Pancreas (tissue), 10 donors: ENCODE measurements around the gene IGLL5. TPM values are rescaled to one million over a fixed set of nuclear protein-coding genes. Genes with fewer than 3 reads are reported as not detected.
"Not testable (repeated sequence)": the region's sequence is repeated elsewhere in the genome, so short reads cannot be mapped to it uniquely, and the experiment has no call there.

ENCODE experiments used
- ATAC-seq, 4 donors: fragments of 200-7000 bp; cut with Tn5 transposase; one replicate each; pipeline versions ENCODE4 v1.8.0 to v1.9.1; 2020; ENCODE audit warnings: mild to moderate bottlenecking in 4 of 4, moderate library complexity in 4 of 4
- DNase-seq, 6 donors: peaks; one replicate each; pipeline ENCODE4 v3.0.0-alpha.2; 2020
- FAIRE-seq: peaks from 2 replicates; lab custom pipeline; 2012; peaks lifted over from hg19 to GRCh38; lab: Jason Lieb, UNC
- H3K27ac ChIP-seq, 4 donors: fragments of 200-600 bp; sonication (generic); 1 replicate in 3 of 4; 2 replicates in 1 of 4; pipeline versions ENCODE4 v1.5.0 to v1.8.0; 2020
- H3K27me3 ChIP-seq, 4 donors: fragments of 200-600 bp; one replicate each; pipeline ENCODE4 v1.8.0; 2021
- H3K36me3 ChIP-seq, 3 donors: fragments of 200-600 bp; sonication (generic) in 1 of 3; one replicate each; pipeline versions ENCODE4 v1.5.0 to v1.8.0; 2020 to 2021
- H3K4me1 ChIP-seq, 3 donors: fragments of 200-600 bp; one replicate each; pipeline ENCODE4 v1.8.0; 2021
- H3K4me3 ChIP-seq, 4 donors: fragments of 200-600 bp; sonication (generic) in 2 of 4; one replicate each; pipeline versions ENCODE4 v1.5.0 to v1.8.0; 2020 to 2021
- H3K9me3 ChIP-seq, 4 donors: fragments of 200-600 bp; one replicate each; pipeline ENCODE4 v1.8.0; 2021
- CTCF ChIP-seq, 4 donors: fragments of 200-600 bp; sonication (generic) in 3 of 4; IDR thresholded peaks; one replicate each; pipeline versions ENCODE4 v1.5.0 to v1.8.0; 2021; ENCODE audit warnings: antibody characterized with exemption in 4 of 4
- WGBS, 2 donors: extraction: QIAGEN DNeasy Blood & Tissue Kit; methylation state at CpG; one replicate each; pipeline ENCODE4 v1.1.7; 2013; 5-methylcytosine and 5-hydroxymethylcytosine counted together
- intact Hi-C, 3 donors: fragments of 100-400 bp; cut with DNase I; formaldehyde crosslinking; loops; one replicate each; pipeline versions ENCODE4 v1.11.1 to v1.14.2; 2022
- polyA plus RNA-seq, 2 donors: library from polyadenylated mRNA; stranded (reverse); fragments of 200-250 nt; gene quantifications; one replicate each; pipeline ENCODE4 v1.2.3, GENCODE V29; 2013
- total RNA-seq, 6 donors: library from RNA; stranded (reverse); fragmentation: NEBNext Ultra II Directional in 4 of 6; extraction: Animal tissue kit (Norgen Biotek cat#: 25700) in 4 of 6; gene quantifications; one replicate each; pipeline versions ENCODE4 v1.2.1 to v1.2.4, GENCODE V29; 2021 to 2023
- donor health status: healthy with polysubstance abuse.
- donor health status: DM: no; HTN: no; CAD: no; lungs with moderate emphysema.
- donor health status: DM: no; HTN: no; CAD: no.
- donor health status: control.
- donor health status: control.
- donor health status: Bipolar disorder and iron deficiency.
- donor health status: DM: yes; HTN: yes; CAD: no.
- donor health status: DM: no; HTN: no; CAD: no.
- donor health status: DM: no; HTN: no; CAD: no.
- donor health status: DM: yes; HTN: yes; CAD: no.

IGLL5 gene
- total and polyA plus RNA-seq, 8 donors: 0.23 to 26.3 (median 0.72) TPM; not detected in 3

GRCh38 chr22:22920104-22920654 lies 32.6 kb downstream of the IGLL5 start:
- intact Hi-C loops: no loop called here
- Histone ChIP-seq H3K27ac (no peak overlapping the region), H3K27me3 (no peaks in the 10 kb centered on the region)

DNA sequence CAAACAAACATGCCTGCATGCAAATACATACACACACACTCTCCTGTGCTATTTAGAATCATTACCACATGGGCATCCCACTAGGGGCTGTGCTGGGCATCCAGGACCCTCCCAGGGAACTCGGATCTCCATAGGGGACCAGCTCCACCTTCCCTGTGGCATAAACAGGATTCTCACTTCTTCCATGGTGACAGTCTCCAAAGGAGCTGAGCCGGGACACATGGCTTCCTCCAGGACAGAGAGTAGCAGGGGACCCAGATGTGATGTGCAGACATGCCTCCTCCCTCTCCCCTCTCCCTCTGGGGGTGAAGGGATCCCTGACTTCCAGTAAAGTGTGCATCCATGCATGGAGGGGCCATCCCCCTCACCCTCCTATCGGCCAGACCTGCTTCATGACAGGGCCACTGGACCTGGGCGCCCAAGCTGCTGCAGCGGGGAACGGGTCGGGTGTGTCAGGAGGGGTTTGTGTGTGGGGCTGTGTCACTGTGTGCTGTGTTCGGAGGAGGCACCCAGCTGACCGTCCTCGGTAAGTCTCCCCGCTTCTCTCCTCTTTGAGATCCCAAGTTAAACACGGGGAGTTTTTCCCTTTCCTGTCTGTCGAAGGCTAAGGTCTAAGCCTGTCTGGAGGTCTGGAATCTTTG lies 33.4 kb downstream of the IGLL5 start:
- no peak for FAIRE-seq
- WGBS, 2 donors: 68% methylated on average over 13 of the region's 13 CpGs

More at GRCh38 chr22:22920104-22920654, 32.6 kb downstream of the IGLL5 start:
- no peak for TF ChIP-seq CTCF (IDR thresholded peaks at IDR 0.05)
- FAIRE-seq (no peak), ATAC-seq (no peak), DNase-seq (no peak)
- Histone ChIP-seq H3K4me1 (no peaks in the 10 kb centered on the region), H3K4me3 (no peak overlapping the region), H3K9me3 (no peaks in the 10 kb centered on the region), H3K36me3 (no peaks in the 10 kb centered on the region)
- 74 to 87% methylated on average over 7 of the region's 7 CpGs for WGBS, 2 donors

GRCh38 chr22:22921575-22921974 lies 34.0 kb downstream of the IGLL5 start:
- H3K36me3 ChIP-seq: no peaks in the 10 kb centered on the region
- no peak overlapping the region for H3K27ac ChIP-seq
- no peaks in the 10 kb centered on the region for H3K27me3 ChIP-seq
- no peak for TF ChIP-seq CTCF (IDR thresholded peaks at IDR 0.05)
- FAIRE-seq (no peak), DNase-seq (no peak), ATAC-seq (no peak)
- no peaks in the 10 kb centered on the region for H3K9me3 ChIP-seq
- WGBS, 2 donors: 68% methylated on average over 8 of the region's 8 CpGs
- no peaks in the 10 kb centered on the region for H3K4me1 ChIP-seq
- H3K4me3 ChIP-seq: no peak overlapping the region
- intact Hi-C loops: no loop called here

More for the DNA sequence above, 33.4 kb downstream of the IGLL5 start:
- Histone ChIP-seq H3K4me1 (no peaks in the 10 kb centered on the region), H3K27me3 (no peaks in the 10 kb centered on the region), H3K36me3 (no peaks in the 10 kb centered on the region), H3K27ac (no peak overlapping the region), H3K9me3 (no peaks in the 10 kb centered on the region), H3K4me3 (no peak overlapping the region)
- no peak for TF ChIP-seq CTCF (IDR thresholded peaks at IDR 0.05)
- DNase-seq (no peak), ATAC-seq (no peak)
- intact Hi-C loops: no loop called here

DNA sequence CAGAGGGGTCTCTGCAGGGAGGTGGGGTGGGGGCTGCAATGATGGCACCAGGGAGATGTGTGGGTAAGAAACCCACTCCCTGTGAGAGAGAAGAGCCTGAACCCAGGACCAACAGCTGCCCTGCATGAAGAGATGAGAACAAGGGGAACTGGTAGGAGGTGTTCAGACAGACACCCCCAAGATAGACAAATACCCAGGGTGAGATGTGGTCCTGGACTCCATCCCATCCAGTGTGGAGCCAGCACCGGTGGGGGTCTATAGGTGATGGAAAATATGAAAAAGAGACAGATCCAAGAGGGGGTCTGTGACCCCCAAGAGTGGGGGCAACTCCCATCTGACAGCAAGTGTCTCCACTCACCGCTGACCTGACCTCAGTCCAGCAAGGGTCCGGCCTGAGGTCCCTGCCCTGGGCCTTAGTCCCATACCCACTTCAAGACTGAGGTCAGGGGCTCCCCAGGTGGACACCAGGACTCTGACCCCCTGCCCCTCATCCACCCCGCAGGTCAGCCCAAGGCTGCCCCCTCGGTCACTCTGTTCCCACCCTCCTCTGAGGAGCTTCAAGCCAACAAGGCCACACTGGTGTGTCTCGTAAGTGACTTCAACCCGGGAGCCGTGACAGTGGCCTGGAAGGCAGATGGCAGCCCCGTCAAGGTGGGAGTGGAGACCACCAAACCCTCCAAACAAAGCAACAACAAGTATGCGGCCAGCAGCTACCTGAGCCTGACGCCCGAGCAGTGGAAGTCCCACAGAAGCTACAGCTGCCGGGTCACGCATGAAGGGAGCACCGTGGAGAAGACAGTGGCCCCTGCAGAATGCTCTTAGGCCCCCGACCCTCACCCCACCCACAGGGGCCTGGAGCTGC lies 34.7 kb downstream of the IGLL5 start:
- H3K27me3 ChIP-seq, H3K36me3 ChIP-seq, H3K9me3 ChIP-seq, intact Hi-C loops, H3K27ac ChIP-seq, FAIRE-seq, H3K4me3 ChIP-seq, ATAC-seq, DNase-seq, H3K4me1 ChIP-seq: not testable (repeated sequence)
- 67 to 74% methylated on average over 14 to 16 of the region's 16 CpGs for WGBS, 2 donors

- DNase-seq (no peak), ATAC-seq (no peak), FAIRE-seq (no peak)
- no peak for TF ChIP-seq CTCF (IDR thresholded peaks at IDR 0.05)
- H3K27me3 ChIP-seq: no peaks in the 10 kb centered on the region
- H3K4me3 ChIP-seq: no peak overlapping the region
- 62 to 73% methylated on average over 4 of the region's 4 CpGs for WGBS, 2 donors
- H3K4me1 ChIP-seq: no peaks in the 10 kb centered on the region
- no peaks in the 10 kb centered on the region for H3K9me3 ChIP-seq
- H3K36me3 ChIP-seq: no peaks in the 10 kb centered on the region
- H3K27ac ChIP-seq: no peak overlapping the region
- intact Hi-C loops: no loop called here
These were observed 35.3 kb downstream of the IGLL5 start for GRCh38 chr22:22922954-22923319.
